Testis (tissue), 2 donors: Measurements from ENCODE around the gene GALT.

ENCODE experiments used
- CTCF ChIP-seq, 3 experiments: fragments of 450-650 bp in 2 of 3; fragments of 200-600 bp in 1 of 3; sonication (generic) in 1 of 3; IDR thresholded peaks; one replicate each; pipeline ENCODE4 v1.5.1; 2016 to 2019; ENCODE audit warnings: antibody characterized with exemption in 3 of 3, mild to moderate bottlenecking in 2 of 3, moderate library complexity in 1 of 3
- POLR2A ChIP-seq: fragments of 450-650 bp; IDR thresholded peaks from one replicate; pipeline ENCODE4 v1.6.1; 2017; ENCODE audit warnings: antibody characterized with exemption, mild to moderate bottlenecking, moderate library complexity

GRCh38 chr9:34607331-34607730, 39.1 kb upstream of the GALT start:
- TF ChIP-seq CTCF (IDR thresholded peaks at IDR 0.05) (no peak), POLR2A (no peak)
